Measurements from ENCODE around the gene PDX1. TPM values are rescaled to one million over a fixed set of nuclear protein-coding genes. Genes with fewer than 3 reads are reported as not detected.
A peak's percentile ranks its signal among the peaks of the same experiment; 100 is the strongest.

PDX1 gene
- total and polyA plus RNA-seq, 2 of the 13 experiments (the other 11 are each of a cell fraction or from before 2014, with no cell fraction given), result 0.07 TPM; not detected in 1

GRCh38 chr13:27953676-27954405 lies 34.0 kb downstream of the PDX1 start:
- peak; percentile 19 for DNase-seq (ENCODE audit: low spot score)
- no peaks in the 10 kb centered on the region for H3K36me3 ChIP-seq (replicated peaks in 1 of 2; ENCODE audit: control insufficient read depth in 1 of 2, insufficient read depth in 2 of 2, low read length in 2 of 2)
- intact Hi-C loops (cut with micrococcal nuclease; ENCODE audit: unreplicated experiment), result loop anchor here (1.0 kb wide), 1 partner anchor 85 kb away; no protein-coding TSS in a partner anchor
- no peak overlapping the region for H3K27ac ChIP-seq (ENCODE audit: extremely low read length, insufficient read depth, low read length)
- peaks cover 0 to 4% of the 10 kb centered on the region in 2 experiments; a peak in 1 of 5 replicates for H3K27me3 ChIP-seq (ENCODE audit: control insufficient read depth in 1 of 2, insufficient read depth in 2 of 2, low read length in 2 of 2)
- WGBS (ENCODE audit: low lambda C conversion rate), result 79% methylated on average over 26 of the region's 71 CpGs
- H3K4me3 ChIP-seq (replicated peaks in 1 of 3; ENCODE audit: insufficient read depth in 1 of 3, low read depth in 2 of 3, low read length in 3 of 3), result peak overlapping the region; percentile 45 to 68 (median 53); a peak in 5 of 6 replicates
- no peaks in the 10 kb centered on the region for H3K9me3 ChIP-seq (ENCODE audit: low read length)
- BruUV-seq (replicated peaks), result no TSS peak
- no peaks in the 10 kb centered on the region for H4K20me1 ChIP-seq (ENCODE audit: insufficient read depth, low read length)
- peak; percentile 96 for ATAC-seq
- H3K79me2 ChIP-seq (ENCODE audit: insufficient read depth, low read length), result no peaks in the 10 kb centered on the region
- peak overlapping the region; percentile 42; the same call in 1 of the 2 replicates for H3K9ac ChIP-seq (ENCODE audit: insufficient read depth, low read depth, low read length)
- ChIA-PET CTCF (ENCODE audit: low intra/inter-chr PET ratio, low total read pairs) (interaction anchor here (1.2 to 1.6 kb wide), 2 partner anchors 85 to 124 kb away, joined by 4 to 12 read pairs; no protein-coding TSS in a partner anchor), POLR2A (interaction anchor here (2.0 kb wide), 1 partner anchor 8 kb away, joined by 9 read pairs; no protein-coding TSS in a partner anchor)
- FAIRE-seq, result no peak
- peaks cover 26% of the 10 kb centered on the region for H3K4me1 ChIP-seq (ENCODE audit: insufficient read depth, low read length)
- in situ Hi-C loops (cut with HindIII; ENCODE audit: extremely low pct_ligation_motif_present, low pct_unique_long_range_greater_than_20kb), result loop anchor here (25.0 kb wide), 1 partner anchor 992 kb away; no protein-coding TSS in a partner anchor
- peak overlapping the region; percentile 83 for H3K4me2 ChIP-seq (ENCODE audit: low read depth, low read length)
- peak overlapping the region; percentile 76 for H2AFZ ChIP-seq (ENCODE audit: low read length)
- TF ChIP-seq CC2D1A (CRISPR knock-in tag; IDR thresholded peaks at IDR 0.05) (no peak), ZNF792 (CRISPR knock-in tag; IDR thresholded peaks at IDR 0.05) (no peak), YY1 (IDR thresholded peaks at IDR 0.05; ENCODE audit: insufficient read depth, insufficient replicate concordance, low read depth, low read length) (peak; percentile 33), ZNF687 (CRISPR knock-in tag; IDR thresholded peaks at IDR 0.05) (peak; percentile 38; the same call in 1 of the 2 replicates), ZNF747 (CRISPR knock-in tag; IDR thresholded peaks at IDR 0.05; ENCODE audit: borderline replicate concordance) (no peak), SUZ12 (IDR thresholded peaks at IDR 0.05; ENCODE audit: low read depth, low read length) (no peak), SMC3 (IDR thresholded peaks at IDR 0.05; ENCODE audit: low read length) (no peak), ZNF710 (CRISPR knock-in tag; IDR thresholded peaks at IDR 0.05; ENCODE audit: borderline replicate concordance) (0 out of 2 replicates have a peak, but pooled peaks have one; percentile 11), ZBTB1 (CRISPR knock-in tag; IDR thresholded peaks at IDR 0.05; ENCODE audit: borderline replicate concordance) (no peak), MBD4 (IDR thresholded peaks at IDR 0.05; ENCODE audit: borderline replicate concordance, low read length) (no peak), ZMYM3 (CRISPR knock-in tag; IDR thresholded peaks at IDR 0.05) (no peak), ZNF460 (CRISPR knock-in tag; IDR thresholded peaks at IDR 0.05; ENCODE audit: borderline replicate concordance) (no peak), ZC3H13 (CRISPR knock-in tag; IDR thresholded peaks at IDR 0.05) (no peak), RAD21 (CRISPR knock-in tag; IDR thresholded peaks at IDR 0.05) (peak; percentile 84), ZNF282 (IDR thresholded peaks at IDR 0.05; ENCODE audit: partially characterized antibody) (no peak), NFIB (CRISPR knock-in tag; IDR thresholded peaks at IDR 0.05; ENCODE audit: borderline replicate concordance) (no peak), SALL1 (CRISPR knock-in tag; IDR thresholded peaks at IDR 0.05) (0 out of 2 replicates have a peak, but pooled peaks have one; percentile 16)
